ENCODE data around the gene ABHD12.
A peak's percentile ranks its signal among the peaks of the same experiment; 100 is the strongest.

Gene ABHD12

DNA sequence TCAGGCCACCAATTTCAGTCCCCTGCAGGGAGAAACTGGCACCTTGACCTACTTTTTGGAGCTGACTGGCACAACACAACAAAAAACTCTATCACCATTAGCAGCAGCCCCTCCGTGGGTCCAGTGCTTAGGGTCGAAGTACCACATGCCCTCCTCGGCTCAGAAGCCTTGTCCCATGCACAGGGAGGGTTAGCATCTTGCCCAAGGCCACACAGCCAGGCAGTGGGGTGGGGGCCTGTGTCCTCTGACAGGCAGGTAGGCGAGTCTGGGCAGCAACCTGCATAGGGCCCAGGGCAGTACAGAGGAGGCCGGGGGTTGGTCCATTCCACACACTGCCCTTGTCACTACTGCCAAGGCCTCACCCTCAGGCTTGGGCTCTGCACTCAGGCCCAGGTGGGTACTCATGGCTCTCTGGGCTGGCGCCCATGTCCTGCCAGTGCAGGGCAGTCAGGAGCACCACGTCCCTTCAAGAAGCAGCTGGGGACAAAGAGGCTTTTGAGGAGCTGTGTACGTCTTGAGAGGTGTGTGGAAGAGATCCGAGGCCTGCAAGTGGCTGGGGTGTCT is 89.2 kb downstream of the ABHD12 start:
- no peaks in the 10 kb centered on the region for H3K27me3 ChIP-seq (ENCODE audit: insufficient read depth, poor library complexity, severe bottlenecking)
- peaks cover 9% of the 10 kb centered on the region for H3K36me3 ChIP-seq (ENCODE audit: low read depth)
- ATAC-seq (ENCODE audit: low read depth) = peak; percentile 11; the same call in 2 of the 3 replicates
- H3K4me1 ChIP-seq (ENCODE audit: insufficient read depth, poor library complexity, severe bottlenecking) = no peaks in the 10 kb centered on the region
- no peak overlapping the region for H3K4me3 ChIP-seq (ENCODE audit: severe bottlenecking)
- TF ChIP-seq, protein P1, sequence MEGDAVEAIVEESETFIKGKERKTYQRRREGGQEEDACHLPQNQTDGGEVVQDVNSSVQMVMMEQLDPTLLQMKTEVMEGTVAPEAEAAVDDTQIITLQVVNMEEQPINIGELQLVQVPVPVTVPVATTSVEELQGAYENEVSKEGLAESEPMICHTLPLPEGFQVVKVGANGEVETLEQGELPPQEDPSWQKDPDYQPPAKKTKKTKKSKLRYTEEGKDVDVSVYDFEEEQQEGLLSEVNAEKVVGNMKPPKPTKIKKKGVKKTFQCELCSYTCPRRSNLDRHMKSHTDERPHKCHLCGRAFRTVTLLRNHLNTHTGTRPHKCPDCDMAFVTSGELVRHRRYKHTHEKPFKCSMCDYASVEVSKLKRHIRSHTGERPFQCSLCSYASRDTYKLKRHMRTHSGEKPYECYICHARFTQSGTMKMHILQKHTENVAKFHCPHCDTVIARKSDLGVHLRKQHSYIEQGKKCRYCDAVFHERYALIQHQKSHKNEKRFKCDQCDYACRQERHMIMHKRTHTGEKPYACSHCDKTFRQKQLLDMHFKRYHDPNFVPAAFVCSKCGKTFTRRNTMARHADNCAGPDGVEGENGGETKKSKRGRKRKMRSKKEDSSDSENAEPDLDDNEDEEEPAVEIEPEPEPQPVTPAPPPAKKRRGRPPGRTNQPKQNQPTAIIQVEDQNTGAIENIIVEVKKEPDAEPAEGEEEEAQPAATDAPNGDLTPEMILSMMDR (IDR thresholded peaks at IDR 0.05; ENCODE audit: poor library complexity, severe bottlenecking) = no peak
- no peak overlapping the region for H3K27ac ChIP-seq (ENCODE audit: poor library complexity, severe bottlenecking)
- no peaks in the 10 kb centered on the region for H3K9me3 ChIP-seq (ENCODE audit: severe bottlenecking)
- no peak for DNase-seq (ENCODE audit: low spot score)

DNA sequence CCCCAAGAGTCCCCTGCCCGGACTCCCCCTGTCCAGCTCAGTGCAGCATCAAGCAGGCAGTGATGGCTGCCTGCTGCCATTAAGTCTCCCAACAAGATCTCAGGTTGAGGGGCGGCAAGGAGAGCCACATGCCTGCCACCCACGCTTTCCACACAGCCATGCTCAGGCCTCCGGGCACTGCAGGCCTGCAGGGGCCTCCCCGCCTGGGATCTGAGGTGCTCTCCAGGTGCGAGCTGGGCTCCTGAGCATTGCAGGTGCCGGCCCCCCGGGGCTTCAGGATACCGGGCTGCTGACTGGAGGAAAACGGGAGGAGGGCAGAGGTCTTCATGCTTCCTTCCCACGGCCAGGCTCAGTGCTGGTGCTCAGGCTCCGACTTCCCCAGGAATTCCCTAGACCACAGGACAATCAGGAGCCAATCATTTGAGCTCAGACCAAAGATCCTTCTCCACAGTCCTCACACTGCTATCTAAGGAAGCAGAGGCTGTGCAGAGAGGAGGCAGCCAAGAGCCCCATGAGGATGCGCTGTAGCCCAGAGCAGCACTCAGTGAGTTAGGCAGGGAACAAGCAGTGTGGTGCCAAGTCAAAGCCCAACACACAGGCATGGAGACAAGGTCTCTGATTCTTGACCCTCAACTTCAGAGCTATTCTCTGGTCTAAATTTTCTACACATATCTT is 90.0 kb downstream of the ABHD12 start:
- Histone ChIP-seq H3K4me1 (ENCODE audit: insufficient read depth, poor library complexity, severe bottlenecking) (no peaks in the 10 kb centered on the region), H3K9me3 (ENCODE audit: severe bottlenecking) (no peaks in the 10 kb centered on the region), H3K36me3 (ENCODE audit: low read depth) (peaks cover 17% of the 10 kb centered on the region), H3K27ac (ENCODE audit: poor library complexity, severe bottlenecking) (no peak overlapping the region), H3K4me3 (ENCODE audit: severe bottlenecking) (no peak overlapping the region), H3K27me3 (ENCODE audit: insufficient read depth, poor library complexity, severe bottlenecking) (no peaks in the 10 kb centered on the region)
- ATAC-seq (ENCODE audit: low read depth) (peak; percentile 14), DNase-seq (ENCODE audit: low spot score) (no peak)
- TF ChIP-seq, protein P1 (IDR thresholded peaks at IDR 0.05; ENCODE audit: poor library complexity, severe bottlenecking) = no peak

DNA sequence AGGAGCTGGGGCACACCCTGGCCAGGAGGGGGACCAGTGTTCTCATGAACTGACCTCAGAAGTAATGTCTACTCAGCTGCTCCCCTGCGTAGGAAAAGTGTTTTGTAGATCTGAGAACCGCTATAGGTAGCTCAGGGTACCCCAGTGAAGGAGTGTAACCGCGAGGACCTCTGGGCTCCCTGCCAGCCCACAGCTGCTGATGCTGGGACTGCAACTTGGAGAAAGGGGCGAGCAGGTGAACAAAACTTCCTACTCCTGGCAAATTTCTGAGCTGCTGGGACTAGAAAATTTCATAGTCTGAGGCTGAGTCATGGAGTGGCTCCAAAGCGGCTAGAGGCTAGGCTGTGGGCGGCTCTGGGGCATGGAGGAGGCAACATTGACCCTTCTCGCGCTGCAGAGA is 90.8 kb downstream of the ABHD12 start:
- no peaks in the 10 kb centered on the region for H3K4me1 ChIP-seq (ENCODE audit: insufficient read depth, poor library complexity, severe bottlenecking)
- peak; percentile 30 for ATAC-seq (ENCODE audit: low read depth)
- DNase-seq (ENCODE audit: low spot score) = no peak
- no peak overlapping the region for H3K27ac ChIP-seq (ENCODE audit: poor library complexity, severe bottlenecking)
- no peak overlapping the region for H3K4me3 ChIP-seq (ENCODE audit: severe bottlenecking)
- TF ChIP-seq, protein P1 (IDR thresholded peaks at IDR 0.05; ENCODE audit: poor library complexity, severe bottlenecking) = no peak
- H3K36me3 ChIP-seq (ENCODE audit: low read depth) = peaks cover 25% of the 10 kb centered on the region
- H3K9me3 ChIP-seq (ENCODE audit: severe bottlenecking) = no peaks in the 10 kb centered on the region
- H3K27me3 ChIP-seq (ENCODE audit: insufficient read depth, poor library complexity, severe bottlenecking) = no peaks in the 10 kb centered on the region

DNA sequence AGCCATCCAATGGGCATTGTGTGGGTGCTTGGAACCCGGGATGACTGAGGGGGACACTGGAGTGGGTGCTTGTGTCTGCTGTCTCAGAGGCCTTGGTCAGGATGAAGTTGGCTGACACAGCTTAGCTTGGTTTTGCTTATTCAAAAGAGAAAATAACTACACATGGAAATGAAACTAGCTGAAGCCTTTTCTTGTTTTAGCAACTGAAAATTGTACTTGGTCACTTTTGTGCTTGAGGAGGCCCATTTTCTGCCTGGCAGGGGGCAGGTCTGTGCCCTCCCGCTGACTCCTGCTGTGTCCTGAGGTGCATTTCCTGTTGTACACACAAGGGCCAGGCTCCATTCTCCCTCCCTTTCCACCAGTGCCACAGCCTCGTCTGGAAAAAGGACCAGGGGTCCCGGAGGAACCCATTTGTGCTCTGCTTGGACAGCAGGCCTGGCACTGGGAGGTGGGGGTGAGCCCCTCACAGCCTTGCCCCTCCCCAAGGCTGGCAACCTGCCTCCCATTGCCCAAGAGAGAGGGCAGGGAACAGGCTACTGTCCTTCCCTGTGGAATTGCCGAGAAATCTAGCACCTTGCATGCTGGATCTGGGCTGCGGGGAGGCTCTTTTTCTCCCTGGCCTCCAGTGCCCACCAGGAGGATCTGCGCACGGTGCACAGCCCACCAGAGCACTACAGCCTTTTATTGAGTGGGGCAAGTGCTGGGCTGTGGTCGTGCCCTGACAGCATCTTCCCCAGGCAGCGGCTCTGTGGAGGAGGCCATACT is 93.3 kb downstream of the ABHD12 start:
- Histone ChIP-seq H3K4me1 (ENCODE audit: insufficient read depth, poor library complexity, severe bottlenecking) (no peaks in the 10 kb centered on the region), H3K27ac (ENCODE audit: poor library complexity, severe bottlenecking) (no peak overlapping the region), H3K9me3 (ENCODE audit: severe bottlenecking) (no peaks in the 10 kb centered on the region), H3K27me3 (ENCODE audit: insufficient read depth, poor library complexity, severe bottlenecking) (no peaks in the 10 kb centered on the region), H3K4me3 (ENCODE audit: severe bottlenecking) (no peak overlapping the region), H3K36me3 (ENCODE audit: low read depth) (peaks cover 39% of the 10 kb centered on the region)
- no peak for ATAC-seq (ENCODE audit: low read depth)
- TF ChIP-seq, protein P1 (IDR thresholded peaks at IDR 0.05; ENCODE audit: poor library complexity, severe bottlenecking) = no peak
- no peak for DNase-seq (ENCODE audit: low spot score)
